AG09319 (cell line): Measurements from ENCODE around the gene PDSS2.

Source experiments
- DNase-seq: peaks from one replicate; pipeline ENCODE4 v3.0.0-alpha.2; 2010; ENCODE audit warnings: low read depth; ENCODE audit errors: extremely low read depth
- TF ChIP-seq, protein P1 (sequence below): IDR thresholded peaks from 2 replicates; pipeline ENCODE4 v1.5.1; 2011; ENCODE audit warnings: low read depth, mild to moderate bottlenecking, inconsistent platforms, low read length, moderate library complexity

The PDSS2 gene

DNA sequence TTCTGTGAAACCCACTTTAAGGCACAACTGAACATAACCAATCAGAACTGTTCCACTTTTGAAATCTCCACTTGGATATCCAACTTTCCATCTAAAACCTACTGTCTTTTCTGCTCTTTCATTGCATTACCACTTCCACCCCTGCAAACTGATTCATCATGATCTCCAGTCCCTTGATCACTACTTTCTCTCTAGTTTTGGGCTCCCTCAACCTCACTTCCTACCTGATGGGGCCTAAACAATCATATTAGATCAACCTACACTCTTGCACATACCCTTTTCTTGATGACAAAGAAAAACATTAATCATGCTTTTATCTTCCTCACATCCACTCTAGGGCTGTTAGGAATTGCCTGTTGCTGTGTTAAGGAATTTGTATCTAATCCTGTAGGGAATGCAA lies 137.6 kb downstream of the PDSS2 start:
- no peak for DNase-seq
- TF ChIP-seq, protein P1, sequence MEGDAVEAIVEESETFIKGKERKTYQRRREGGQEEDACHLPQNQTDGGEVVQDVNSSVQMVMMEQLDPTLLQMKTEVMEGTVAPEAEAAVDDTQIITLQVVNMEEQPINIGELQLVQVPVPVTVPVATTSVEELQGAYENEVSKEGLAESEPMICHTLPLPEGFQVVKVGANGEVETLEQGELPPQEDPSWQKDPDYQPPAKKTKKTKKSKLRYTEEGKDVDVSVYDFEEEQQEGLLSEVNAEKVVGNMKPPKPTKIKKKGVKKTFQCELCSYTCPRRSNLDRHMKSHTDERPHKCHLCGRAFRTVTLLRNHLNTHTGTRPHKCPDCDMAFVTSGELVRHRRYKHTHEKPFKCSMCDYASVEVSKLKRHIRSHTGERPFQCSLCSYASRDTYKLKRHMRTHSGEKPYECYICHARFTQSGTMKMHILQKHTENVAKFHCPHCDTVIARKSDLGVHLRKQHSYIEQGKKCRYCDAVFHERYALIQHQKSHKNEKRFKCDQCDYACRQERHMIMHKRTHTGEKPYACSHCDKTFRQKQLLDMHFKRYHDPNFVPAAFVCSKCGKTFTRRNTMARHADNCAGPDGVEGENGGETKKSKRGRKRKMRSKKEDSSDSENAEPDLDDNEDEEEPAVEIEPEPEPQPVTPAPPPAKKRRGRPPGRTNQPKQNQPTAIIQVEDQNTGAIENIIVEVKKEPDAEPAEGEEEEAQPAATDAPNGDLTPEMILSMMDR, result no peak

- TF ChIP-seq, protein P1, result no peak
- DNase-seq, result peak; percentile 15
Observed at GRCh38 chr6:107319906-107320530, 139.3 kb downstream of the PDSS2 start.

DNA sequence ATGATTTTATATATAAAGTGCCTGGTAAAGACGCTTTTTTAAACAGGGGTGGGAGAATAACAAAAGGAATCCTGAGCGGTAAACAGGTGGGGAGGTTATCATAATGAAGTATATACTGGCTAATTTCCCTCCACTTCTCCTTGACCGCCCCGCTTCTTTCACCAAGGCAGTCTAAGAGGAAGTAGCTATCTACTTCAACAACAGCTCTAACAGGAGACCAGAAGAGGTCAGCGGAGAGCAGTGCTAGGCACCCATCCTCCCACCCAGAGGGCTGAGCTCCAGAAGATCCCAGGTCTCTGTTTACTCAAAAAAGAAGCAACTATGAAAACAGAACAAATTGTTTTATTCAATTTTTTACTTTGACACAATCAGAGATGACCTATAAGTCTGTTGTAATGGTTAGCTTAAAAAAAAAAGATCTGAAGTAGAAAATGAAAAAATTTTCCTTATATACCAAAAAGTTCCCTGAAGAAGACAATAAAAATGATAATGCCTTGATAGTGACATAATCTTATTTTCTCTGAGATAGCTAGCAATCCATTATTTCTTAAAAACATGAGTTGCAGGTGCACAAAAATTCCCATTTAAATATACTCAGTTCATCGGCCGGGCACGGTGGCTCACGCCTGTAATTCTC lies 141.1 kb downstream of the PDSS2 start:
- TF ChIP-seq, protein P1, result peak; percentile 88
- DNase-seq, result peak; percentile 38

DNA sequence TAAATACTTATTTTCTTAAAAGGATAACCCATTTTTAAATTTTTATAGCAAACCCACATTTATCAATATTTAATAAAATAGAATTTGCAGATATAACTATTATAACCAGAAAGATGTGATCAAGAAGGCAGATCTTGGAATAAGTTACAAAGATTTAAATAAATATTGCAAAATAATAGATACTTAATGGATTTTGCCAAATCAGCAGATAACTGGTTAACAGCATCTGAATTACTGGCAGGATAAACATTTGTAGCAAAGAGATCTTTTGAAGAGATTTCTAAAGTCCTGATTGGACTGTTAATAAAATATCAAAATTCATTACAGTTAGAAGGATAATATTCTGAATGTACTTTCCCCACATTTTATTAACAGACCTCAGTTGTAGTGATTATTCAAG lies 144.2 kb downstream of the PDSS2 start:
- DNase-seq, result no peak
- TF ChIP-seq, protein P1, result no peak

DNA sequence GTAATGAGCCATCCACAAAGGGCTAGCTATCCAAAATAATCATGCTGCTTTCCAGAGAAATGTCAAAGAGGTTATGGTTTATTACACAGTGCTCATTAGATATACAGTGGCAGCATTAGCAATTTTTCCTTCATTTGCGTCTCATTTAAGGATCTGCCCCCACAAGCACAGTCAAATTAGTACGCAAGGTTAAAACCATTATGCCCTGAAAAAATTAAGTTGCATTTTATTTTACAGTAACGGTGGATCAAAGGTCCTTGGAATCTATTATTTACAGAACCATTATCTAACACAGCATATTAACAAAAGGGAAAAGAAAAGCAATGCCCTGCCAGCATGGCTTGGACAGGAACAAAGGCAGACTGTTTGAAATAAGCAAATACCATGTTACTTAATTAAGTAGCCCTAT lies 144.8 kb downstream of the PDSS2 start:
- no peak for DNase-seq
- TF ChIP-seq, protein P1, result no peak

DNA sequence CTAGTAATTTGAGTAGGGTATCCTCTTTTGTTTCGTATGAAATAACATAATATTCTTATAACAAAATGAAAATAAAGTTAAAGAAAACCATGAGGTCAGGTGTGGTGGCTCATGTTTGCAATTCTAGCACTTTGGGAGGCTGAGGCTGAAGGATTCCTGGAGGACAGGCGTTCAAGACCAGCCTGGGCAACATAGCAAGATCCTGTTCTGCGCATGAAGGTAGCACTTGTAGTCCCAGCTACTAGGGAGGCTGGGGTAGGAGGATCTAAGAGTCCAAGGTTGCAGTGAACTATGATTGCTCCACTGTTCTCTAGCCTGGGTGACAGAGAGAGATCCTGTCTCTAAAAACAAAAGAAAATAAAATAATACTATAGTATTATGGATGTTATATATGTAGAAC lies 145.6 kb downstream of the PDSS2 start:
- no peak for DNase-seq
- TF ChIP-seq, protein P1, result no peak

DNA sequence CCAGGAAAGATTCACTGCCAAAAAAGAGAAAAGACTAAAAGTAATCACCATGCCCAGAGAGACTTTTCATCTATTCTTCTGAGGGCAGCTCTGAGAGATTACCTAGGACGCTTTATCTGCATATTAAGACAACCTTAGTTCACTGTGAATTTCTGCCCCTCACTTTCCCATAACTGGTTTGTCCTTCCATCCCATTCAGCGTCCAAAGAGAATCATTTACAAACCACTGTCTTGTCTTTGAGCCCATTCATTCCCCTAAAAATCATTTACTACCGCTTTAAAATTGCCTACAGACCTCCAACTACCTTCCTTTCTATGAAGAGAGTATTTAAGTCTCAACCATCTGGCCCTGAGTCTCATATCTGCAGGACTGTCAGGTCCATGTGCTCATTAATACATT lies 149.0 kb downstream of the PDSS2 start:
- TF ChIP-seq, protein P1, result no peak
- no peak for DNase-seq
